Ishikawa (cell line): Measurements from ENCODE around the gene EIF1AD.

Experiments used
- CEBPB ChIP-seq: IDR thresholded peaks from 2 replicates; pipeline ENCODE4 v1.6.1; 2012
- CREB1 ChIP-seq: IDR thresholded peaks from 2 replicates; pipeline ENCODE4 v1.6.1; 2012; ENCODE audit warnings: low read depth
- EGR1 ChIP-seq: IDR thresholded peaks from 2 replicates; pipeline ENCODE4 v1.6.1; 2012
- EP300 ChIP-seq: IDR thresholded peaks from 2 replicates; pipeline ENCODE4 v1.6.1; 2012; ENCODE audit warnings: borderline replicate concordance
- FOXM1 ChIP-seq: IDR thresholded peaks from 2 replicates; pipeline ENCODE4 v1.6.1; 2012; ENCODE audit warnings: low read depth, borderline replicate concordance
- NFIC ChIP-seq: IDR thresholded peaks from 2 replicates; pipeline ENCODE4 v1.6.1; 2012
- RAD21 ChIP-seq: IDR thresholded peaks from 2 replicates; pipeline ENCODE4 v1.6.1; 2012; ENCODE audit warnings: low read depth
- REST ChIP-seq: IDR thresholded peaks from 2 replicates; pipeline ENCODE4 v1.6.1; 2012; ENCODE audit warnings: low read depth, mild to moderate bottlenecking
- TAF1 ChIP-seq: IDR thresholded peaks from 2 replicates; pipeline ENCODE4 v1.6.1; 2012; ENCODE audit warnings: low read depth, mild to moderate bottlenecking
- TCF12 ChIP-seq: IDR thresholded peaks from 2 replicates; pipeline ENCODE4 v1.6.1; 2012; ENCODE audit warnings: low read depth
- TEAD4 ChIP-seq: IDR thresholded peaks from 2 replicates; pipeline ENCODE4 v1.6.1; 2012
- USF1 ChIP-seq: IDR thresholded peaks from 2 replicates; pipeline ENCODE4 v1.6.1; 2012
- YY1 ChIP-seq: IDR thresholded peaks from 2 replicates; pipeline ENCODE4 v1.6.1; 2012; ENCODE audit warnings: low read depth
- ZBTB7A ChIP-seq: IDR thresholded peaks from 2 replicates; pipeline ENCODE4 v1.6.1; 2012; ENCODE audit warnings: low read depth
- TF ChIP-seq, protein P1 (sequence below): IDR thresholded peaks from 2 replicates; pipeline ENCODE4 v1.6.1; 2012

Gene EIF1AD

DNA sequence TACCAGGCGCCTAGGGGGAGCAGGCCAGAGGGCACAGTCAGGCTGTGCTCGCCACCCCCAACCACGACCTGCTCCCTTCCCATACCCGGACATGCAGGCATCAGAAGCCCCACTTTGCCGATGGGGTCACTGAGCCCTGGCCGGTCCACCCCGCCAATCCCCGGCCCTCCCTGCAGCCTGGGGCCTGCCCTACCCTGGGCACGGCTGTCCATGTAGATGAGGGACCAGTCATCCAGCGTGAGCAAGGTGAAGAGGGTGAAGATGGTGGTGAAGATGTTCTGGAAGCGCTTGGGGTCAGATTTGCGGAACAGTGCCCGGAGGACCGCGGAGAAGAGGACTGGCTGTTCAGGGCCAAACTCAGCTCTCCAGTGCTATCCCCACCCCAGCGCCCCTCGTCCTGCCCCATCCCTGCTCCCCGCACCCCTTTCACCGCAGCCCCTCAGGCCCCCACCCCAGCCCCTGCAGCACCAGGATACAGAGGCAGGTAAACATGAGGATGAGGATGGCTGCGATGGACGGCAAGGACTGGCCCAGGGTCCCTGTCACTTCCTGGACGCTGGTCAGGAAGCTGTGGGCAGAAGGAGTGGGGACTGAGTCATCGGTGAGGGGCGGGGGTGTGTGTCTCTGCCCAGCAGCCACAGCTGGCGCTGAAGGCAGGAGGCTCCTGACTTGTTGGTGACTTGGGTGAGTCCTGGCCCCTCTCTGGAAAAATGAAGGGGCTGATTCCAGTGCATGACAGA, 18.8 kb upstream of the EIF1AD start:
- TF ChIP-seq CREB1: no peak
- no peak for TF ChIP-seq YY1

DNA sequence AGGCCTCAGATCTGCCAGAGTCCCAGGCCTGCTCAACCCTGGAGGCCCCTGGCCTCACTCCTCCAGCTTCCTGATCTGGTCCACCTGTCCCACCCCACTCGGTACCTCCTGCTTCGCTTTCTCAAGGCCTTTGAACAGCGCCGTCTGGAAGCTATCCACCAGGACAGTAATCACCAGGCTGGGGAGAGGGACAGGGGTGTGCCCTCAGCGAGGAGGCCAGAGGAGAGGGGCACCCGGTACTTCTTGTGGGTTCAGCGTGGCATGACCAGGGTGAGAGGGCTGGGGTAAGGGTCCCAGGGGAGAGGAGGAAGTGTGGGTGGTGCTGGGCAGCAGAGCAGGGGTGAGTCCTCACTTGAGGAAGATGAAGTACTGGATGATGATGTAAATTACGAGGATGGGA, 18.3 kb upstream of the EIF1AD start:
- TF ChIP-seq CEBPB (no peak), RAD21 (no peak), CREB1 (no peak), TCF12 (no peak), EGR1 (no peak)

DNA sequence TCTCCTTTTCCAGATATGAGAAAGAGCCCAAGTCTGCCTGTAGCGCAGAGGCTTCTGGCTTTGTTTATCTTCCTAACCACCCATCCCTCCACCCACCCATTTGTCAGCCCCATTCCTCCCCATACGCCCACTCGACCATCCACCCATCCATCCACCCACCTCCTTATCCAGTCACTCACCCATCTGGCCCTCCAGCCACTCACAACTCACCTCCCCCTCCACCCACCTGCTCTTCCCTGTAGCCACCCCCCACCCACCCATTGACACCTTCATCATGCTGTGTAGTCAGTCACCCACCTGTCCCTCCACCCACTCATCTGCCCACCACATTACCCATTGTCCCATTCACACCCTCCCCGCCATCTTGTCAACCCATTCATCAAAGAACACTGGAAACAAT, 15.4 kb upstream of the EIF1AD start:
- TF ChIP-seq, protein P1, sequence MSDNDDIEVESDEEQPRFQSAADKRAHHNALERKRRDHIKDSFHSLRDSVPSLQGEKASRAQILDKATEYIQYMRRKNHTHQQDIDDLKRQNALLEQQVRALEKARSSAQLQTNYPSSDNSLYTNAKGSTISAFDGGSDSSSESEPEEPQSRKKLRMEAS: no peak

DNA sequence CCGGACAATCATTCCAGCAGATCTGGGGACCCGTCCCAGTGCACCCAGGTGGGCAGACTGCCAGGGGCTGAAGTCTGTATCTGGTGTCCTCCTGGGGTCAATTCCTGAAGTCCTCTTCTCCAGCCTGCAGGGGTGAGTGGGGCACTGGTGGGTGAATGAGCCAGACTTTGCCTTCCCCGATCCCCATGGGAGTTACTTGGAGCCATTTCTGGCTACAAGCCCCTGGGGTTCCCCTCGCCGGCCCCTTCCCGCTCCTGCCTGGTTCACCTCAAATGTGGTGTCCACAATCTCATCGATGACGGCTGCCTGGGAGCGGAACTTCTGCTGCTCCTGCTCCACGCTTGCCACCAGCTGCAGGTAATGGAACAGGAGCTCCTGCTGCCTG, 14.8 kb upstream of the EIF1AD start:
- no peak for TF ChIP-seq EP300
- no peak for TF ChIP-seq USF1

DNA sequence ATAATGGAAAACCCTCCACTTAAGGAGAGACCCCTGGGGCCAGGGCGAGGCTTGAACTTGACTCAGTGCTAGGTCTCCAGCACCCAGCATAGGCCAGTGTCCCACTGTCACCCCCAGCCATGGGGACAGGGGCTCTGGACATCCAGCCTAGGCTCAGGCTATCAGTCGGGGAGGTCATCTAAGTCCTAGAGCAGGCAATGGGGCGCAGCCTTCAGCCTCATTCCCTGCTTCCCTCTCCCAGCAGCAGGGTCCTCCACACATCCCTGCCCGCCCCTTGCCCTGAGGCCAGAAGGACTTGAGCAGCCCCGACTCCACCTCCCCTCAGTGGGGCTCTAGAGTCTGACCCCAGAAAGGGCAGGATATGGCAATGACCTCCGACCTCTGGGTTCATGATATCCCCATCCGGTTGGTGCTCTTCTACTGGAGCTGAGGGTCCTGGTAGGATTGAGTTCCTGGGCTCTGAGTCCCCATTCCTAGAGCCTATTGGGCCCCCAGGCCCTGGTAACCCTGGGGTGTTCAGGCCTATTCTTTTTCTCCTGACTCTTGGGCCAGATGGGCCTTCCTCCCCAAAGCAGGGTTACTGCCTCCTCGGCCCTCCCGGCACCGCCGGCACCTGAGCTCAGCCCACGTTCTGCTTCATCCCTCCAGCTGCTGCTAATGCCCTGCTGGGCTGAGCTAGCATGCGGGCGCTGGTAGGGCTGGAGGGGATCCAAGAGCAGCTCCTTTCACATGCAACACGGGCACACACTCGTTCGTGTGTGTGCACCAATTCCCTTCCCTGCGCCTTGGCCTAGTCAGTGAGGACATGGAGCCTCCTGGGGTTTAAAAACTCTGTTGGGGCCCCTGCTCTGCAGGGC, 14.2 kb upstream of the EIF1AD start:
- TF ChIP-seq EP300 (no peak), FOXM1 (no peak), RAD21 (no peak), NFIC (peak; percentile 61)
- TF ChIP-seq, protein P1: peak; percentile 57; the same call in 1 of the 2 replicates

GRCh38 chr11:66015454-66015881, 13.5 kb upstream of the EIF1AD start:
- peak; percentile 13; the same call in 1 of the 2 replicates for TF ChIP-seq RAD21
- TF ChIP-seq EP300: peak; percentile 96
- TF ChIP-seq, protein P1: peak; percentile 88
- no peak for TF ChIP-seq CREB1
- TF ChIP-seq FOXM1: peak; percentile 81; the same call in 1 of the 2 replicates
- TF ChIP-seq EGR1: peak; percentile 65
- no peak for TF ChIP-seq YY1
- no peak for TF ChIP-seq REST
- no peak for TF ChIP-seq TAF1
- TF ChIP-seq TCF12: peak; percentile 96
- TF ChIP-seq ZBTB7A: peak; percentile 46; the same call in 1 of the 2 replicates
- TF ChIP-seq USF1: peak; percentile 46; the same call in 1 of the 2 replicates
- TF ChIP-seq TEAD4: peak; percentile 94
- TF ChIP-seq NFIC: peak; percentile 92
- no peak for TF ChIP-seq CEBPB

- TF ChIP-seq TAF1 (no peak), NFIC (no peak), USF1 (no peak), EP300 (no peak)
These were observed 13.0 kb upstream of the EIF1AD start for GRCh38 chr11:66014804-66015453.

- TF ChIP-seq USF1: no peak
- no peak for TF ChIP-seq ZBTB7A
- no peak for TF ChIP-seq YY1
- TF ChIP-seq TCF12: no peak
- no peak for TF ChIP-seq CEBPB
- no peak for TF ChIP-seq EP300
- no peak for TF ChIP-seq RAD21
- TF ChIP-seq, protein P1: no peak
- TF ChIP-seq TEAD4: no peak
- TF ChIP-seq CREB1: no peak
These were observed 11.8 kb upstream of the EIF1AD start for GRCh38 chr11:66013762-66014100.
